NCI-H524 (cell line): ENCODE data around the gene LANCL1.

ENCODE experiments used
- DNase-seq, 2 experiments: peaks; one replicate each; lab custom pipeline; 2025; lab: John Stamatoyannopoulos, UW

The LANCL1 gene

DNA sequence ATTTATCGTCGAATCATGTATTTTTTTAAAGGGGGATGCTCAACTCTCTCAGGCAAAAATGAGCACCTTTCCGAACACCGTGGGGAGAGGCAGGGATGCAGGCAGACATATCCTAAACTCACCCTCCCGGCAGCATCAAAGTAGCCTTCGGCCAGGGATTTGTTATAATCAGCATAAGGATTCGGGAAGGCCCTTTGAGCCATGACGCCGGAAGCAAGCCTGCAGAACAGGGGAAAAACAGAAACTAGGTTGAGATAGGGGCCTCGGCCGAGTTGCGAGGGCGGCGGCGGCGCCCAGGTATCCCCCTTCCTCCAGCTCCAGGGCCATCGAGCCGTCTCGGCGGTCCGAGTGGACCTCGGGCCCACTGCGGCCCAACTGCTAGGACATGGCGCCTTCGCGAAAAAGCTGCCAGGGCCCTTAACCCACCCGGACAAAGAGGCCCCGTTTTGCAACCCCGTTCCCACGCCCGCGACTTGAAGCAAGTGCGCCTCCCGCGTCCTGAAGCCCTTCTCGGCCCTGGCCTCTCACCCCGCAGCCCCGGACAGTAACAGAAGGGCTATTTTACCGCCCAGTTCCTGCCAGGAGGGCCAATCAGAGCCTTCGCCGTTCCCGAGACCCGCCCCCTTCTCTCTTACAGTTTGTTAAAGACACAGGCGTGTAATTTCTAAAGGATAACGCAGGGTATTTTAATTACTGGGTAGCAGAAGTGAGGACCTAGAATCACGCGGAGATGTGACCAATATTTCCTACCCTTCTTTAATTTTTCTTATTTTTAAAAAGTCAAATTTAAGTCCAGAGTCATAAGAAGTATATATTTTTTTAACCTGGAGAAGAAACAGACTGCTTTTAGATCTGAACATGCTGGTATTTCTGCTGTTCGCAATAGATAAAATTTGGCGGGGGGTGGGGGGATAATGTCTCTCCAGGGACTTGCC, at the start of gene LANCL1:
Gene LANCL1 (minus strand): TSS at position 566 of the 935 bp plus-strand sequence. CDS start 363 bp downstream, at position 203.
- DNase-seq: peak; percentile 73 to 90

GRCh38 chr2:210524533-210524932, 48.0 kb upstream of the LANCL1 start:
- no peak for DNase-seq

DNA sequence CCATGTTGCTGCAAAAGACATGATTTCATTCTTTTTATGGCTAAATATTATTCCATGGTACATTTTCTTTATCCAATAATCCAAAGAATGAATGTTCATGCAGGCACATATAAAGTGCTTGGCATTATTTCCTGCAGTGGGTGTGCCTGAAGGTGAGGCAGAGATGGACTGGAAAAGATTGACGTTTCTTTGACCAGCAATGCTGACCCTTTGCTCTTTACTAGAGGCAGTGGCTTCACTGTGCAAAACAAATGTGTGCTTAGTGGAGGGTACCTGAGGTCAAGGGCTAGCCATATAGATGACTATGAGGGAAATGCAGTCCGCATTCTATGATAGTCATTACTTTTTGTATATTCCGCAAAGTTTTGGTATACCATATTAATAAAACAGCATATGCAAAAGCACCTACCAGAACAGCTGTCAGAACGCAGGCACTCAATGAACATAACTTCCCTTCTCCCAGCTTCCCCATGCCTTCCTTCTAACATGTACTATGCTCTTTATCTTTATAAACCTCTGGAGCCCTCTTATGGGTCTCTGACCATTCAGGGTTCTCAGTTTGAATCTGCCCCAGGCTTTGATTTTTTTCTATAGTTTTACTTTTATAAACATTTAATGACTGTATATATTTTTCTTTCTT, 47.2 kb upstream of the LANCL1 start:
- DNase-seq: no peak

DNA sequence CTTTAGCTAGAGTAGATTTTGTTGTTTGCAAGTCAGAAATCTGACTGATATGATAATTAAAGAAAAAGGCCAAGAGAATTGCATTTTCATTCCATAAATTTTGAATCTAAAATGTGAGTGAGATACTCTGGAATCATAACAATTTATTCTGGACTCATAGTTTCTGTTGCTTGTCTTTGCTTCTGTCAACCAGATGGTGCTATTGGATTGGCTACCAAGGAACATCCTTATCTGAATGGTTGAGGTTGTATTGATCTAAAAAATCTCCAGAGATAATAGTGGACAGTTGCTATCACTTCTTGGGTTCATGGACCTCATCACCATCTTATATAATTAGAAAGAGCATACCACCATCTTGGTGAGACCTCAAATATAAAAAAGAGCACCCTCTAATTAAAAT, 45.8 kb upstream of the LANCL1 start:
- DNase-seq: no peak

DNA sequence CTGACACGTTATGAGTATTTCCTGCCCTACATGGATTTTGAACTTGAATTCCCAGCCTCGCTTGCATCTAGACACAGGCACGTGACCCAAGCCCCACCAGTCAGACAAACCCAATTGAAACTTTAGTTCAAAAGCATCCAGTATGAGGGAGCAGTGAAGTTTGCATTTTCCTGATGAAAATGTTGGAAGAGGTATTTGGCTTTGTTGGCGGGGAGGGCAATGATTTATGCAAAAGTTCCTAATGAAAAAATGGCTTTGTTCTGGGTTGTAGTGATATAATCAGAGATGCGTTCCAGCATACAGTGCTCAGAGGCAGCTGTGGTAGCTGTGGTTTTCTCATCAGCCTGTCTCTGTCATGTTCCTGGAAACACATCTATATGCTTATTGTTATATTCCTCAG, 43.0 kb upstream of the LANCL1 start:
- no peak for DNase-seq

- DNase-seq: no peak
Observed at GRCh38 chr2:210517264-210517663, 40.7 kb upstream of the LANCL1 start.

- no peak for DNase-seq
Observed at GRCh38 chr2:210515911-210516310, 39.4 kb upstream of the LANCL1 start.

DNA sequence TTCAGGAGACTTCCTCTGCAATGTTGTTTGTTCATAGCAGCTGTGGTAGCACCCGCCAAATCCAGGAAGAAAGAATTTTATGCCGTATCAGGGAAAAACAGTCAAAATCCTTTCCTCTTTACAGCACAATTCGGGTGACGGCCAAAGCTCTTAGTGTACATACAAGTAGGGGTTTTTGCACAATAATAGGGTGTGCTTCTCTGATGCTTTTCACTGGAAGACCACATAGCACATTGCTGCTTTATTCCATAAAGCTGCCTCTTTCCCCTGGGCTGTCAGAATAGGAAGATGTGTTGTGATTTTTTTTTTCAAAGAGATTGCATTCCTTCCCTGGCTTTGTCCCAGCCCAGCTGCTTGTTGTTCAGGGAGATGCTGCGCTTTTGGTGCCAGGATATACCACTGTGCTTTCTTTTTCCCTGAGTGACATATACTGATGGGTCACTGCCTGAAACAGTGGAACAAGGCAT, 27.2 kb upstream of the LANCL1 start:
- DNase-seq: no peak

DNA sequence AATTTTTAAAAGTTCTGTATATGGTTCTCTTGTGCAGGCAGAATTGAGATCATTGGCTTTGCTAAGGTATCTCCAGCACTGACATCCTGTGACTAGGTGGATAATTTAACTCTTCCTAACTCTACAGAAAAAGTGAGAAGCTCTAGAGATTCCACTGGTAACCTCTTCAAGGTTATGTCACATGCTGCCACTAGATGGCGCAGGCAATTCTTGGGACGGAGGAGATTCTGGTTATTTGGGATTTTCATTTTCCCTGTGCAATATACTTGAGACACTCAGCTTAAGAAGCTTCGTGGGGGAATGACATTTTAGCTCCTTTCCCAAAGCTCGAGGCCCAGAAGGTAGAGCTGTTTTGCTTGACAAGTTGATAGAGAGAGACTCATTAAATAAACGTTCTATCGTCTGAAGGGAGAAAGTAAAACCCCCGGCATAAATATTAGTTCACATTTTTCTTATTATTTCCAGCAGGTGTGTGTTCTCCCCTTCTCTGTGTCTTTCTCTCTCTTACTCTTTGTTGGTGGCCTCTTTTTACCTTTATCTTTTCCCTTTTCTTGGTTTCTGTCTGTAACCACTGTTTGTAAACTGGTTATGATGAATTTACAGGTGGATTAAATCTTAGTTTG, 26.6 kb upstream of the LANCL1 start:
- DNase-seq: peak; percentile 2 to 38

- DNase-seq: no peak
Observed at GRCh38 chr2:210496512-210496911, 20.0 kb upstream of the LANCL1 start.

GRCh38 chr2:210493528-210493927, 17.0 kb upstream of the LANCL1 start:
- DNase-seq: no peak

DNA sequence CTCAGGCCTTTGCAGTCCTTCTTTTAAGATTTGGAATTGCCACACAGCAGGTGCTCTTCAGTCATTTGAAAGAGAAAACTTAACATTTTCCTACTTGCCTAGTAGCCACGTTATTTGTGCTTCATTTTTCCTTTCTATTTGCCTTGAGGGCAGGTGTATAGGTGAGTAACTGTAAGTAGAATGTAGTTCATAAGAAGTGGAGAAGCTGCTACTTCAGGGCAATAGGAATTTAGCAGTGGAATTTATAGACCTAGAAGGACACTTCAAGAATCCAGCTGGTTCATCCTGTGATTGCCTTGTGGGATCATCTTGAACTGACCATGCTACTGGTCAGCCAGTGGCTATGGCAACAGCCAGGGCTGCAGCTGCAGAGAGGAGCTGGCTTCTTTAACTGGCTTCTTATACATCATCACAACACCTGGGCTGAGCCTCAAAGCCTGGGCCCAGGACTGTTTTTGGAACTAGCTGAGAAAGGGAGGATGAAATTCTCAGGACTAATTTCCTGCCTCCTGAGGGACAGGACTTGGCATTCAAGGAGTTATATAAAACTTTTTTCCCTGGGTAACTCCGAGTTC, 5.1 kb upstream of the LANCL1 start:
- no peak for DNase-seq

DNA sequence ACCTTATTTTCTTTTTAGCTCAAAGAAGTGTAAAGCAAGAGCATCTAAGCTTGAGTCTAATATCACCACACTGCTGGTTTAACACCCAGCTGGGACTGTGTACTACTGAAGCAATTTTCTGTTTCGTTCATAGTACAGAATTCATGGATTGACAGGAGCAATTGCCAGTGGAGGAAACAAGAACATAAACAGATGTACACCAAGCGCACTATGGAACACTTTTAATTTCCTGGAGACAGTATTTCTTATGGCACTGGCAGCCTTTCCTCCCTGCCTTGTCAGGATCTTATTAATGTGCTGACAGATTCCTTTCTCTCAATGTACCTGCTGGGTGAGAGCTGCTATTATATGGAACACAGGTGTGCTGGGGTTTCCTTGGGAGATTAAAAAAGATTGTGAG, 4.2 kb upstream of the LANCL1 start:
- DNase-seq: no peak

DNA sequence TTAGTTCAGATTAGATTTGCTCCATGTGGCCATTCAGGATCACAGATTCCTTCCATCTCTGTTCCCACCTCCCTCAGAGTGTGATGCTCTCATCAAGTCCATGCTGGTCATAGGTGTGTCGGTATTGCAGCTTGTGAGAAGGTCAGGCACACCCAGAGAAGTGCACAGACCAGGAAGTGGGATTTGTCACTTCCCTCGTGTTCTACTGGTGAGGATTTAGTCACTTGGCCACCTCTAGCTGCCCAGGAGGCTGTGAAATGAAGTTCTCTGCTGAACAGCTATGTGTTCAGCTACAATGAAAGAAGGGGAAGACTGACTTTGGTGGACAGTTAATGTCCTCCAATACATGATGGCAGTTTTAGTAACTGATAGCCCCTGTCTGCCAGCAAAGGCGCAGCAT, 3.5 kb upstream of the LANCL1 start:
- DNase-seq: no peak

- DNase-seq: no peak
Observed at GRCh38 chr2:210478661-210479060, 2.1 kb upstream of the LANCL1 start.

GRCh38 chr2:210477496-210477895, 937 bp upstream of the LANCL1 start:
- DNase-seq: peak in 1 of 2 experiments; percentile 6

DNA sequence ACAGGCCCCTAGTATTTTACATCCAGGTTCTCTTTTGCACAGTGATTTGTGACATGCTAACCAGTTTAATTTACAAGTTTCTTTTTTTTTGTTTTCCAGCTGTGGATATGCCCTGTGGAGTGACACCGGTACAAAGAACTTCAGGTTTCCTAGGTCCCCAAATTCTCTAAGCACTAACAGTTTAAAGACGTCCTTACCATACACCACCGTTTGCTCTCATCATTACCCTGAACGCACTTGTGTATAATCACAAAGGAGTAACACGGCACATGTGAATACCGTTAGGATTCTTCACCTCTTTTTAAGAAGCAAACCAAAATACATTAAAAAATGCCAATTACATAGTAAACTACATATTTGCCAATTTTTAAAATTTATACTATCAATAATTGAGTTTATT, 853 bp downstream of the LANCL1 start:
- DNase-seq: peak in 1 of 2 experiments; percentile 17

DNA sequence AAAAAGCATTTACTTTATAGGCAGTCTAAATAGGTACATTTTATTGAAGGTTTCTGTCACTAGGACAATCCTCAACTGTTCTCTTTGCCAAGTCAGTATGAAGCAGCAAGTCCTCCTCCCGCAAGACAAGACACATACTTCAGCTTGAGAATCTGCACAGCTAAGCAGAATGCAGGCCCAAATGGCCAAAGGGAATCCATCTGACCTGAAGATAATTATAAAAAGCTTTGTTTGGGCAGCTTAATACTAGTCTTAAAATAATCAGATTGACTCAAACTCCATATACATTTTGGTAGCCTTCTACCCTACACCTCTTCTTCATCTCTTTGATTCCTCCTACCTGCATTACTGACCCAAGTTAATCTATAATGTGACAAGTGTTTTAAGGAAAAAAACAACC, 1.8 kb downstream of the LANCL1 start:
- no peak for DNase-seq

DNA sequence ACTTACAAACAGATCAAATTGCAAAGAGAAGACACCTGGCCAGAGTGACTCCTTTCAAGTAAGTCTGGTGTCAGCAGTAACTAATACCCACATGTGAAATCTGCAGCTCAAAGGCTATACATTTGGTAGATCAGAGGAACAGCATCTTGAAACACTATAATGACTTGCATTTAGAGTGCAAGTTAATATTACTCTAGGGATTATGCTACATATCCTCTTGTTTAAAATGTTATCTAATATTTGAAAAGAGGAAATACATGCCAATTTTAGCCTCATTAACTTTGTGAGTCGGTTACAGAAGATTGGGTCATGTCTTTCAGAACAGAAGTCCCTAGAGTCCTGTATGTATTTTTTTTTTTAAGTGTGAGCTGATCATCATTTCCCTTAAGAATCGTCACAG, 15.2 kb downstream of the LANCL1 start:
- peak in 1 of 2 experiments; percentile 58 for DNase-seq

DNA sequence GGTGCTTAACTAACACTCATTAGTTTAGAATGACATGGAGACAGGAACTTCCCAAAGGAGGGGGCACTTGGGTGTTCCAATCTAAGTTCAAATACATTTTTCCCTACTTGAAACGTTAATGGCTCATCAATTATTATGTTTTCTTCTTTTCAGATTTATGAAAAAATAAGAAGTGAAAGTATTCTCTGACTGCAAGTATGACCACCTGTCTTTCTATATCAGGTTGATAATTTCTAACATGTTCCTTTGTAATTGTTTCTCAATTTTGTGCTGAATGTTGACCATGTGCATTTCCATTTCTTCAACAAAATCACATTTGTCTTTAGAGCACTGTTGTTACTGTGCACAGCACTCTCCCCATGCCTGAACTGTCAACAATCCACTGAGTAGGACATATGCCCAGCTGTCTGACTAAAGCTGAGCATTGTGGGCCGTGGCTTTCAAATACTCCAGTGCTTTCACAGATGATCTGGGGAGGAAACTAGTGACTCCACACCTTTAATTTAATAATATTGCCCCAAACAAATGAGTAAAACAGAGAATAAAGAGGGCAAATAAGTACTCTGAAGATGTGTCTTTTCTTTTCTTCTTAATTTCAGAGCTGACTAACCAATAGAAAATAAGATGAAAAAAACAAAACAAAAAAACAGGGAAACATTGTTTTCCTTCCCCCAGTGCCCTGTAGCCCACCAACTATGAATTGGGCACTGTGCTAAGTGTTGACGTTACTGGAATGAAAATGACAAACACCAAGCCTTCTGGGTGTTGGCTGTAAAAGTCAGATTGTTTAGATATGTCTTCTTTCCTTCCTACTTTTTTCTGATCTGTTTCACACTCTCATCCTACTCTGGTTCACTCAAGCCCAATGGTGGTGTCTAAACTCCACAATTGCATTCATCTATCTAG, 16.0 kb downstream of the LANCL1 start:
- DNase-seq: no peak

GRCh38 chr2:210459880-210460279, 16.7 kb downstream of the LANCL1 start:
- peak in 1 of 2 experiments; percentile 39 for DNase-seq
